Measurements from ENCODE around the gene BET1. TPM values are rescaled to one million over a fixed set of nuclear protein-coding genes. Genes with fewer than 3 reads are reported as not detected.

The BET1 gene
- total RNA-seq, 1 experiment from 2014 or later: 17.2 TPM

GRCh38 chr7:93992421-93993110, 11.6 kb downstream of the BET1 start (continued):
- TF ChIP-seq ZBTB33 (IDR thresholded peaks at IDR 0.05; ENCODE audit: extremely low read depth, insufficient replicate concordance, low read length): no peak
- TF ChIP-seq EZH2phosphoT487 (IDR thresholded peaks at IDR 0.05; ENCODE audit: borderline replicate concordance): no peak
- TF ChIP-seq, protein P1, sequence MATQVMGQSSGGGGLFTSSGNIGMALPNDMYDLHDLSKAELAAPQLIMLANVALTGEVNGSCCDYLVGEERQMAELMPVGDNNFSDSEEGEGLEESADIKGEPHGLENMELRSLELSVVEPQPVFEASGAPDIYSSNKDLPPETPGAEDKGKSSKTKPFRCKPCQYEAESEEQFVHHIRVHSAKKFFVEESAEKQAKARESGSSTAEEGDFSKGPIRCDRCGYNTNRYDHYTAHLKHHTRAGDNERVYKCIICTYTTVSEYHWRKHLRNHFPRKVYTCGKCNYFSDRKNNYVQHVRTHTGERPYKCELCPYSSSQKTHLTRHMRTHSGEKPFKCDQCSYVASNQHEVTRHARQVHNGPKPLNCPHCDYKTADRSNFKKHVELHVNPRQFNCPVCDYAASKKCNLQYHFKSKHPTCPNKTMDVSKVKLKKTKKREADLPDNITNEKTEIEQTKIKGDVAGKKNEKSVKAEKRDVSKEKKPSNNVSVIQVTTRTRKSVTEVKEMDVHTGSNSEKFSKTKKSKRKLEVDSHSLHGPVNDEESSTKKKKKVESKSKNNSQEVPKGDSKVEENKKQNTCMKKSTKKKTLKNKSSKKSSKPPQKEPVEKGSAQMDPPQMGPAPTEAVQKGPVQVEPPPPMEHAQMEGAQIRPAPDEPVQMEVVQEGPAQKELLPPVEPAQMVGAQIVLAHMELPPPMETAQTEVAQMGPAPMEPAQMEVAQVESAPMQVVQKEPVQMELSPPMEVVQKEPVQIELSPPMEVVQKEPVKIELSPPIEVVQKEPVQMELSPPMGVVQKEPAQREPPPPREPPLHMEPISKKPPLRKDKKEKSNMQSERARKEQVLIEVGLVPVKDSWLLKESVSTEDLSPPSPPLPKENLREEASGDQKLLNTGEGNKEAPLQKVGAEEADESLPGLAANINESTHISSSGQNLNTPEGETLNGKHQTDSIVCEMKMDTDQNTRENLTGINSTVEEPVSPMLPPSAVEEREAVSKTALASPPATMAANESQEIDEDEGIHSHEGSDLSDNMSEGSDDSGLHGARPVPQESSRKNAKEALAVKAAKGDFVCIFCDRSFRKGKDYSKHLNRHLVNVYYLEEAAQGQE (IDR thresholded peaks at IDR 0.05; ENCODE audit: low read depth): no peak

- Histone ChIP-seq H3K4me1 (ENCODE audit: control insufficient read depth in 1 of 2, insufficient read depth in 2 of 2, low read length in 2 of 2) (no peaks in the 10 kb centered on the region), H3K27ac (ENCODE audit: low read depth, low read length) (no peak overlapping the region), H3K27me3 (ENCODE audit: insufficient read depth, low read length) (no peaks in the 10 kb centered on the region), H3K36me3 (ENCODE audit: control insufficient read depth in 1 of 2, insufficient read depth in 2 of 2, low read length in 2 of 2) (no peaks in the 10 kb centered on the region), H3K79me2 (ENCODE audit: insufficient read depth, low read length) (no peaks in the 10 kb centered on the region), H3K9me2 (ENCODE audit: insufficient read depth) (no peaks in the 10 kb centered on the region), H2AFZ (ENCODE audit: low read depth, low read length, poor library complexity, severe bottlenecking) (no peak overlapping the region), H4K20me1 (ENCODE audit: insufficient read depth) (no peaks in the 10 kb centered on the region), H3K4me3 (replicated peaks in 1 of 2; ENCODE audit: low read depth in 1 of 2, low read length in 2 of 2) (no peak overlapping the region), H3K9ac (ENCODE audit: low read length) (no peak overlapping the region), H3K9me3 (ENCODE audit: control insufficient read depth in 1 of 2, insufficient read depth in 1 of 2, low read depth in 1 of 2, low read length in 2 of 2) (no peaks in the 10 kb centered on the region), H3K4me2 (ENCODE audit: low read length) (no peak overlapping the region)
- RAD21 ChIA-PET (ENCODE audit: low non-redundant PET in 1 of 2, low total read pairs in 2 of 2, uncharacterized antibody in 2 of 2, unreplicated experiment in 2 of 2): no interaction called here
- no TSS peak for BruUV-seq (replicated peaks)
- TF ChIP-seq EZH2phosphoT487 (IDR thresholded peaks at IDR 0.05; ENCODE audit: borderline replicate concordance) (no peak), SP1 (IDR thresholded peaks at IDR 0.05; ENCODE audit: low read depth) (no peak), CEBPB (IDR thresholded peaks at IDR 0.05; ENCODE audit: low read depth) (no peak), CBX3 (IDR thresholded peaks at IDR 0.05; ENCODE audit: low read depth) (no peak), ZNF274 (IDR thresholded peaks at IDR 0.05; ENCODE audit: low read depth, low read length) (no peak), TCF7L2 (IDR thresholded peaks at IDR 0.05; ENCODE audit: borderline replicate concordance, extremely low read depth, insufficient read depth, insufficient read length) (no peak), POLR2A (IDR thresholded peaks at IDR 0.05; ENCODE audit: borderline replicate concordance, extremely low read depth, insufficient read depth, insufficient read length) (no peak), RAD21 (IDR thresholded peaks at IDR 0.05; ENCODE audit: low read depth) (no peak), EGR1 (IDR thresholded peaks at IDR 0.05; ENCODE audit: low read depth) (no peak), POLR2AphosphoS5 (IDR thresholded peaks at IDR 0.05; ENCODE audit: low read depth, low read length) (no peak), EZH2 (IDR thresholded peaks at IDR 0.05) (no peak), SRF (IDR thresholded peaks at IDR 0.05; ENCODE audit: low read depth) (no peak)
- TF ChIP-seq, protein P2, sequence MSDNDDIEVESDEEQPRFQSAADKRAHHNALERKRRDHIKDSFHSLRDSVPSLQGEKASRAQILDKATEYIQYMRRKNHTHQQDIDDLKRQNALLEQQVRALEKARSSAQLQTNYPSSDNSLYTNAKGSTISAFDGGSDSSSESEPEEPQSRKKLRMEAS (IDR thresholded peaks at IDR 0.05): no peak
- ATAC-seq (no peak), DNase-seq (ENCODE audit: low read depth, low spot score) (no peak)
- POLR2A ChIA-PET: no interaction called here
- CTCF ChIA-PET: no interaction called here
- intact Hi-C loops (cut with micrococcal nuclease): no loop called here
Observed at GRCh38 chr7:93987297-93987696, 16.9 kb downstream of the BET1 start.

All from HCT116 (cell line).